ENCODE measurements around the gene SARDH.

The SARDH gene

DNA sequence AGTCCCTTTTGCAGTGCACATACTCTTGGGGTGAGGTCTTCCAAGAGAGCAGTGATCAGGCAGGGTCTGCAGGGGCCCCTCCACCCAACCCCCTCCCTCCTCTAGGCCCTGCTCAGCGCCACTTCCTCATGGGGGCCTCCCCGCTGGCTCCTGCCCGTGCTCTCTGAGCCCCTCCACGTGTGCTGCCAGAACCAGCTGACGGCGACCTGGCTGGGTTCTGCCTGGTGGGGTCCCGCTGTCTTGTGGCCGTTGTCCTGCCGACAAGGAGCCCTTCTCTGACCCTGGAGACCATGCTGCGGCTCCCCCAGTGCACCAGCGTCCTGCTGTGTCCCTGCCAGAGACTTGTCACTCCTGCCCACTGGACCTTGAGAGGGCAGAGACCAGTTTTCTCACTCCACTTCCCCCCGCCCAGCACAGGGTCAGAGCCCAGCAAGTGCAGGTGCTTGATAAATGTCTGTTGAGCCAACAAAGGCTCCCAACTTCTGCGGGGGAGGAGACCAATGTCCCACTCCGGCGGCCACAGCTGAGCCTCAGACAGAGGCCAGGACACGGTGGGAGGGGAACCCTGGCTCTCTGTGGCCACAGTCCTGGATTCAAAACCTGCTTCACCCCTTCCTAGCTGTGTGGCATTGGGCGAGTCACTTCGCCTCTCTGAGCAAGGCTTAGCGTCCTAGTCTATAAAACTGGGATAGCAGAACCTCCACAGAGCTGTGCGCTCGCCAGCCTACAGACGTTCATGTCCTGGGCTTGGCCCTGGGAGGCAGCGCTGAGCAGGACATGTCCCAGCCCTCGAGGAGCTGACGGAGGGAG lies 24.8 kb downstream of the SARDH start:
- DNase-seq: no peak

DNA sequence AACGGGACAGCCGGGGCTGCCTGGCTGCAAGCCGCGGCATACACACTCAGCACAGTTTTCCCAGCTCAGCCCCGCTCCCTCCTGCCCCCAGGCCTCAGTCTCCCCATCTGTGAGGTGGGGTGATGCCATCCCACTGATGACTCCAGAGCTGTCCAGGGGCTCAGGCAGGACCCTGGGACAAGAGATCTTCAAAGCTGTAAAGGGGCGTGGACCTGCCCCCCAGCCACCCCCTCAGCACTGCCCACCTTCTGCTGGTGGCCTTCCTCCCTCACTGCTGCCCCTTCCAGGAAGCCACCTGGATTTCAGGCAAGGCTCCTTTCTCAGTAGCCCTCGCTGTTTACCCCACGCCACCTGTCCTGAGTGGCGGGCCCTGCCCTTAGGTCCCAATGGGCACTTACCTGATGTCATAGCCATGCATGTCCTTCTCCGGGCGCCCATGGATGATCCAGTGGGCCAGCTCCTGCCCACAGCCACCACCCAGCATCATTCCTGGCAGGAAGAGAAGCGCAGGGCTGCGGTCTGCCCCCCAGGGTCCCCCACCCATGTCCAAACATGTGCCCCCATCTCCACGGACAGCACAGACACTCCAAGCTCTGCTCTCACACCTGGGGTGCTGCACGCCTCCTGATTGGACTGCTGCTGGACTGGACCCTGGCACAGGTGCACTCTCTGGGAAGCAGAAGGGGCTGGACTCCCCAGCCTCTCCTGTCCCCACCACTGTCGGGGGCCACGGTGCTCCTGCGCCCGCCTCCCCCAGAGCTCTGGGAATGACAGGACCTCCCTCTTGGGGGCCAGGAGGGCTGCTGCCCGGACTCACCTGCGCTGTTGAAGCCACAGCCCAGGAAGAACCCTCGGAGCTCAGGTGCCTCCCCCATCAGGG lies 25.7 kb downstream of the SARDH start:
- DNase-seq: no peak

DNA sequence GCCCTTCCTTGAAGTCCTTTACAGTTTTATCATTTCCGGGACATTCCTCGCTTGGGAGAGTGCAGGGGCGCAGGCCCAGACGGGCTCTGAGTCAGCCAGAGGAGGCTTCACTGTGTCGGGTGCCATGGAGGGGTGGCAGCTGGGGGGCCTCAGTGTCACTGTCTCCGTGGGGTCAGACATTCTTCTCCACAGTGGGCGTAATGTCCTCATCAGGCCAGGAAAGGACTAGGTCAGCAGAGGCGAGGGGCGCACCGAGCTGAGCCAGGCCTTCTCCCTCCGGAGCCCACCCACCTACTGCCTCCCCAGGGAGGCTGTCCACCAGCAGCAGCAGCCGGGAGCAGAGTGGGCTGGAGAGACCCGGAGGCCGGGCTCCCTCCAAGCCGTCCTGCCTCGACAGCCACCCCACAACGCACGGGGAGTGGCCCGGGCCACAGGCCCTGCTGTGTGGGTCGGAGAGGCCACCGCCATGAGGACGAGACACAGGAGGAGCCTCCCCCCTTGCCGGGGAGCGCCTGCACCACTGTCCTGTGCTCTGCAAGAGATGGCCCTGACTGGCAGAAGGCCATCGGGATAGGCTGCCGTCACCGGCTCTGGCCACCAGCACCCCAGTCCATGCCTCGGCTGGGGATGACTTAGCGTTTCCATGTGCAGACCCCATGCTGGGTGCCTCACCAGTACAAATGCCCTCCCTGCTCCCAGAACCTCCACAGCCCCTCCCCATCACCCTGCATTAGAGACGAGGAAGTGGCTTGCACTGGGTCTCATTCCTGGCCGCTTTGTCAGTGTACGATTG lies 26.5 kb downstream of the SARDH start:
- DNase-seq: no peak

- no peak for DNase-seq
These were observed 27.3 kb downstream of the SARDH start for GRCh38 chr9:133710661-133711427.

GRCh38 chr9:133709691-133710571 lies 28.2 kb downstream of the SARDH start:
- DNase-seq: no peak

DNA sequence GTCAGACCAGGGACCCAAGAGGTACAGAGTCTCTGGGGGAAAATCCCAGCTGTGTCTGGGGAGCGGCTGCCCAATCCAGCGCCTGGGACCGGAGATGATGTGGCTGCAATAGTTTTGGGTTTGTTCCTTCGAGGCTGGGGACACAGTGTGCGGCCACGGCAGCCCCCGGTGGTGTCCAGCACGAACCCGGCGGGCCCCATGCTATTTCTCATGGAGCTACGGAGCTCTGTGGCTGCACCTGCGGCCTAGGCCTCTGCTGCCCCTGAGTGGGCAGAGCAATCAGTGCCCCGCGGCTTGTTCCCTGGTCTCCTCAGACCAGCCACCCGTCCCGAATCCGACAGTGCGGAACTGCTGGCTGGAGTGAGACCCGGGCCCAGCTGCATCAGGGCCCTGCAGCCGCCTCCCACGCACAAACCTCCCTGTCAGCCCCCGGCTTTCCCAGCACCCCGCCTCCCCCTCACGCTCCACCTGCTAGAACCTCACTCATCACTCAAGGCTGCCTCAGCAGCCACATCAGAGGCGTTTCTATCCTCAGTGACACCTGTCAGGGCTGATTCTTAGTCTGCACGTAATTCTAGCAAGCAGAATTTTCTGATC lies 29.0 kb downstream of the SARDH start:
- DNase-seq: no peak

GRCh38 chr9:133708246-133709014 lies 29.7 kb downstream of the SARDH start:
- no peak for DNase-seq

DNA sequence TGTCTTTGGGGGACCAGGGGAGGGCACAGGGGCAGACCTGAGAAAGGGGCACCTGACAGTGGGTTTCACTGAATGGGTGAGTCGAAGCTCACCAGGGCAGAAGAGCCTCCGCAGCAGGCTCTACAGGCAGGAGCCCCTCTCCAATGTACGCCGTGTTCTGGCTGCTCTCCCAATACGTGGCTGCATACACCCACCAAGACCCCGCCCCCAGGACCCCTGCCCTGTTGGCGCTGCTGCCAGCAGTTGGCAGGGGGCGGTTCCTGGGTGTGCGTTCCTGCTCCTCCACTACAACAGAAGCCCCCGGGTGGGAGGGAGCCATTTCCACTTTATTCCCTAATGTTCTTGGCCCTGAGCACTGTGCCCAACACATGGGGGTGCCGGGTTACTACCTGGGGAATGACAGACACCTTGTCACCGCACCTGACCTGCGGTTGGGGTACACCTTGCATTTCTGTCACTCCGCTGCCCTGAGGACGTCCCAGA lies 30.3 kb downstream of the SARDH start:
- DNase-seq: no peak

GRCh38 chr9:133707065-133707762 lies 30.9 kb downstream of the SARDH start:
- DNase-seq: no peak

GRCh38 chr9:133706307-133707050 lies 31.7 kb downstream of the SARDH start:
- DNase-seq: no peak

- no peak for DNase-seq
These were observed 32.6 kb downstream of the SARDH start for GRCh38 chr9:133705576-133705975.

GRCh38 chr9:133704711-133705181 lies 33.4 kb downstream of the SARDH start:
- no peak for DNase-seq

GRCh38 chr9:133703591-133704399 lies 34.4 kb downstream of the SARDH start:
- DNase-seq: no peak

GRCh38 chr9:133702798-133703590 lies 35.2 kb downstream of the SARDH start:
- DNase-seq: no peak

DNA sequence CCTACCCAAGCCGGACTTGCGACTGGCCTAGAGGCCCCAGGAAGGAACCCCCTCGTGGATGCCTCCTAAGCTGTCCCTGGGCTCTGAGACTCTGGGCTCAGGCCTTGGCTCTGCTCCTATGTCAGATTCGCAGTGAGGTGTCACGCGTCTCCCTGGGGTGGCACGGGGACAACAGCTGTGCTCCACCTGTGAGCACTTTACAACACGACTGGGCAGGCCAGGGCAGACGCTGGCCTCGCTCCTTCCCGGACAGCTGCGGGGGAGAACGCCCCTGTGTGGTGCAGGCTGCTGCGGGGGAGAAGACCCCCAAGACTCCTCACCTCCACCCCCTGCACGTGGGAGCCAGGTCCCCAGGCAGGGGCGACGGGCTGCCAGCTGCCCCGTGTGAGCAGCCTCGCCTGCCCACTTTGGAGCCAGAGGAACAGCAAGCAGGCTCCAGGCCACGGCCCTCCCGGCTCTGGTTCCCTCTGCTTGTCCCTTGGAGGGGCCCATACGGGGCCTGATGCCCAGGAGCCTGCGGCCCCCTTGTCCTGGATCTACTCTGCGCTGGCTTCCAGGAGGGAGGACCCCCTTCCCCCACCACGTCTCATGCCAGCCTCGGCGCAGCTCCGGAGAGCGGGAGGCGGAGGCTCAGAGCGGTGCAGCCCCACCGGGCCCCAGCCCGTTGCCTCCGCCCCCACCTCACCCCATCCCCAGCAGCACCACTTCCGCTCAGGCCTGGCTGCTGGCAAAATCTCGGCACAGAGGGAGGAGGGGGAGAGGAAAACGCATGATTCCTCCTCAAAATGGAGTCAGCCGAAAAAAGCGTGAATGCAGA lies 36.0 kb downstream of the SARDH start:
- DNase-seq: no peak

Measured in SIG-M5 (cell line).